Endodermal cell (in vitro differentiated cells): Measurements from ENCODE around the gene BEAN1. TPM values are rescaled to one million over a fixed set of nuclear protein-coding genes. Genes with fewer than 3 reads are reported as not detected.

Experiments
- DNase-seq: peaks from one replicate; pipeline ENCODE4 v3.0.0-alpha.2; 2017
- H3K27ac ChIP-seq: 2 replicates; pipeline ENCODE4 v1.5.1; 2013; ENCODE audit warnings: mild to moderate bottlenecking, low read depth, low read length, moderate library complexity
- H3K27me3 ChIP-seq: 2 replicates; pipeline ENCODE4 v1.6.1; 2013; ENCODE audit warnings: mild to moderate bottlenecking, low read length, moderate library complexity; ENCODE audit not compliant: insufficient read depth, control insufficient read depth, poor library complexity, severe bottlenecking
- H3K36me3 ChIP-seq: 2 replicates; pipeline ENCODE4 v1.7.0; 2013; ENCODE audit warnings: mild to moderate bottlenecking, low read length, moderate library complexity; ENCODE audit not compliant: control insufficient read depth, insufficient read depth
- H3K4me1 ChIP-seq: one replicate; pipeline ENCODE4 v1.7.0; 2013; ENCODE audit warnings: low read length; ENCODE audit not compliant: control insufficient read depth, insufficient read depth
- H3K4me3 ChIP-seq: 2 replicates; pipeline ENCODE4 v1.5.1; 2013; ENCODE audit warnings: mild to moderate bottlenecking, low read length, moderate library complexity
- H3K9ac ChIP-seq: 2 replicates; pipeline ENCODE4 v1.6.1; 2013; ENCODE audit warnings: mild to moderate bottlenecking, low read length, moderate library complexity; ENCODE audit not compliant: poor library complexity, severe bottlenecking; ENCODE audit errors: extremely low read depth
- H3K9me3 ChIP-seq: 2 replicates; pipeline ENCODE4 v1.6.1; 2013; ENCODE audit warnings: mild to moderate bottlenecking, low read length, moderate library complexity; ENCODE audit not compliant: control insufficient read depth
- H3K27ac Mint-ChIP-seq: 2 replicates; pipeline ENCODE4 v1.8.0; 2020; ENCODE audit warnings: mixed read lengths
- H3K27me3 Mint-ChIP-seq: 2 replicates; pipeline ENCODE4 v1.8.0; 2021; ENCODE audit warnings: mild to moderate bottlenecking, mixed read lengths; ENCODE audit not compliant: insufficient read depth
- H3K36me3 Mint-ChIP-seq: 2 replicates; pipeline ENCODE4 v1.8.0; 2020; ENCODE audit warnings: low read depth, mixed read lengths
- H3K4me1 Mint-ChIP-seq: 2 replicates; pipeline ENCODE4 v1.8.0; 2020; ENCODE audit warnings: mixed read lengths
- H3K4me3 Mint-ChIP-seq: 2 replicates; pipeline ENCODE4 v1.8.0; 2020; ENCODE audit warnings: mild to moderate bottlenecking, moderate library complexity, mixed read lengths
- H3K9me3 Mint-ChIP-seq: 2 replicates; pipeline ENCODE4 v1.8.0; 2020; ENCODE audit warnings: mild to moderate bottlenecking, mixed read lengths
- CTCF ChIP-seq: fragments of 200-600 bp; sonication (generic); conservative IDR thresholded peaks from 2 replicates; pipeline ENCODE4 v1.5.0; 2021; ENCODE audit warnings: antibody characterized with exemption, mild to moderate bottlenecking
- WGBS, 2 experiments: methylation state at CpG; one replicate each; pipeline versions ENCODE4 v1.1.5 to v1.1.7; 2013; ENCODE audit warnings: missing lambda C conversion rate in 2 of 2, mixed read lengths in 1 of 2; ENCODE audit not compliant: insufficient coverage in 1 of 2, insufficient read length in 1 of 2; 5-methylcytosine and 5-hydroxymethylcytosine counted together
- total RNA-seq, 2 donors: library from RNA; stranded (reverse); fragmentation: NEBNext Ultra II Directional in 1 of 2; extraction: Animal tissue kit (Norgen Biotek cat#: 25700) in 1 of 2; gene quantifications; 2 replicates in 1 of 2; 3 replicates in 1 of 2; pipeline ENCODE4 v1.2.1, GENCODE V29; 2021

Gene BEAN1
- total RNA-seq, 2 donors from 2014 or later = 0.18 TPM; not detected in 1

- peak; percentile 69 for DNase-seq
- H3K36me3 Mint-ChIP-seq = no peaks in the 10 kb centered on the region
- 89 to 98% methylated on average over 5 to 10 of the region's 10 CpGs for WGBS, 2 experiments
- H3K27ac Mint-ChIP-seq = no peak overlapping the region
- no peak overlapping the region for H3K4me3 Mint-ChIP-seq
- H3K36me3 ChIP-seq = no peaks in the 10 kb centered on the region
- peaks cover 12% of the 10 kb centered on the region for H3K4me1 Mint-ChIP-seq
- no peak overlapping the region for H3K27ac ChIP-seq
- H3K4me3 ChIP-seq = no peak overlapping the region
- no peaks in the 10 kb centered on the region for H3K9me3 ChIP-seq
- no peak overlapping the region for H3K9ac ChIP-seq
- peaks cover 14% of the 10 kb centered on the region for H3K27me3 ChIP-seq
- H3K9me3 Mint-ChIP-seq = no peaks in the 10 kb centered on the region
- peaks cover 2% of the 10 kb centered on the region for H3K4me1 ChIP-seq
- TF ChIP-seq CTCF = peak; percentile 57
- peaks cover 48% of the 10 kb centered on the region for H3K27me3 Mint-ChIP-seq
These were observed 44.8 kb downstream of the BEAN1 start for GRCh38 chr16:66471716-66472393.

- TF ChIP-seq CTCF = no peak
- no peaks in the 10 kb centered on the region for H3K9me3 ChIP-seq
- peak; percentile 40 for DNase-seq
- H3K36me3 Mint-ChIP-seq = no peaks in the 10 kb centered on the region
- peaks cover 6% of the 10 kb centered on the region for H3K4me1 Mint-ChIP-seq
- no peaks in the 10 kb centered on the region for H3K9me3 Mint-ChIP-seq
- H3K4me3 ChIP-seq = no peak overlapping the region
- H3K27me3 Mint-ChIP-seq = peaks cover 42% of the 10 kb centered on the region
- H3K27ac Mint-ChIP-seq = no peak overlapping the region
- no peaks in the 10 kb centered on the region for H3K36me3 ChIP-seq
- H3K27ac ChIP-seq = no peak overlapping the region
- no peak overlapping the region for H3K9ac ChIP-seq
- H3K4me3 Mint-ChIP-seq = no peak overlapping the region
- peaks cover 2% of the 10 kb centered on the region for H3K4me1 ChIP-seq
- 90 to 100% methylated on average over 7 to 15 of the region's 15 CpGs for WGBS, 2 experiments
- H3K27me3 ChIP-seq = peaks cover 9% of the 10 kb centered on the region
These were observed 46.0 kb downstream of the BEAN1 start for GRCh38 chr16:66473051-66473571.

GRCh38 chr16:66473654-66474519 is 46.8 kb downstream of the BEAN1 start:
- peaks cover 2% of the 10 kb centered on the region for H3K4me1 ChIP-seq
- no peaks in the 10 kb centered on the region for H3K36me3 ChIP-seq
- peaks cover under 1% of the 10 kb centered on the region for H3K27me3 ChIP-seq
- TF ChIP-seq CTCF = peak; percentile 33
- H3K27ac ChIP-seq = no peak overlapping the region
- Mint-ChIP-seq H3K27ac (no peak overlapping the region), H3K9me3 (no peaks in the 10 kb centered on the region), H3K27me3 (peaks cover 34% of the 10 kb centered on the region), H3K36me3 (no peaks in the 10 kb centered on the region), H3K4me3 (no peak overlapping the region), H3K4me1 (peaks cover 6% of the 10 kb centered on the region)
- WGBS, 2 experiments = 83% methylated on average over 2 to 4 of the region's 4 CpGs
- DNase-seq = peak; percentile 53
- H3K9ac ChIP-seq = no peak overlapping the region
- no peak overlapping the region for H3K4me3 ChIP-seq
- H3K9me3 ChIP-seq = no peaks in the 10 kb centered on the region
